ENCODE results near the gene SURF2. TPM values are rescaled to one million over a fixed set of nuclear protein-coding genes. Genes with fewer than 3 reads are reported as not detected.

SURF2 gene
- total and polyA plus RNA-seq, 2 experiments from 2014 or later: 6.3 to 23.4 TPM

DNA sequence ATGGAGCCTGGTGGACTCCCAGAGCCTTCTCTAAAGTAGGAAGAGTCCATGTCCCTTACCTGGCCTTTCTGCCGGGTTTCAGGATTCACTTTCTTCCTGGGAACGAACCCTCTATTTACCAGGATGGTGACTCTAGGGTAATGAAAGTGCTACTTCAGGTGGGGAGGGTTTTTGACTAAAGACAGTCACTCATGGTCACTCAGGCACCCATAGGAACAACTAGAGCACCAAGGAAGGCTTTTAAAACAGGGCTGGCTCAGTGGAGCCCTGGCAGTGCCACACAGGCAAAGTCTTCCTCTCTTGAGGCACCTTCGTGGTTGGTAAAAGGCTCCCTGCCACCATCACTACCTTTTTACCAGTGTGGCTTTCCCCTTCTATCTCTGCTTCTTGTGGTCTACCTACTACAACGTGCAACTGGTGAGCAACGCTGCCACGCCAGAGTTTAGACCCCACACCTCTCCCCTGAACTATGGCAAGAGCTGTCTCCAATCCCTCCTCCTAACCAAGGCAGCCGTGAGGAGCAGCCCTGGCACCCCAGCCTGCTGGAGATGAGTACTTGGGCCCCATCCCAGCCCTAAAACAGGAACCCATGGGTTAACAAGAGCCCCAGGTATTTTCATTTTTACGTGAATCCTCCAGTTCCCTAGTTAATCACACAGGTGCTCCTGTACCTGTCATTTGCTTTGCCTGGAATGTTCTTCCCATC is 3.6 kb upstream of the SURF2 start:
- H3K4me2 ChIP-seq (ENCODE audit: unreplicated experiment): no peak overlapping the region
- H3K4me1 ChIP-seq (ENCODE audit: insufficient read depth): peaks cover 20% of the 10 kb centered on the region
- no peak overlapping the region for H3K4me3 ChIP-seq
- no peaks in the 10 kb centered on the region for H3K9me2 ChIP-seq (ENCODE audit: insufficient read depth)
- peaks cover 60% of the 10 kb centered on the region for H3K79me2 ChIP-seq (ENCODE audit: insufficient read depth)
- TF ChIP-seq EZH2 (IDR thresholded peaks at IDR 0.05; ENCODE audit: insufficient read depth, poor library complexity, severe bottlenecking): no peak
- TF ChIP-seq EZH2phosphoT487 (IDR thresholded peaks at IDR 0.05; ENCODE audit: insufficient read depth, low read depth): no peak
- no peak for DNase-seq
- no peaks in the 10 kb centered on the region for H3K9me3 ChIP-seq (ENCODE audit: low read depth)
- H3K27ac ChIP-seq: no peak overlapping the region
- no peak overlapping the region for H2AFZ ChIP-seq
- H3K9ac ChIP-seq: no peak overlapping the region
- peaks cover 72% of the 10 kb centered on the region for H3F3A ChIP-seq (ENCODE audit: insufficient read depth)
- no peaks in the 10 kb centered on the region for H3K27me3 ChIP-seq (replicated peaks; ENCODE audit: insufficient read depth)
- H3K36me3 ChIP-seq (ENCODE audit: low read depth): peaks cover 38% of the 10 kb centered on the region
- H4K20me1 ChIP-seq (ENCODE audit: insufficient read depth): no peaks in the 10 kb centered on the region
- WGBS, 2 experiments (ENCODE audit: low coverage in 1 of 2, low lambda C conversion rate in 2 of 2, missing lambda C conversion rate in 2 of 2): 64 to 69% methylated on average over 8 of the region's 8 CpGs
- in situ Hi-C loops (cut with MboI): no loop called here

DNA sequence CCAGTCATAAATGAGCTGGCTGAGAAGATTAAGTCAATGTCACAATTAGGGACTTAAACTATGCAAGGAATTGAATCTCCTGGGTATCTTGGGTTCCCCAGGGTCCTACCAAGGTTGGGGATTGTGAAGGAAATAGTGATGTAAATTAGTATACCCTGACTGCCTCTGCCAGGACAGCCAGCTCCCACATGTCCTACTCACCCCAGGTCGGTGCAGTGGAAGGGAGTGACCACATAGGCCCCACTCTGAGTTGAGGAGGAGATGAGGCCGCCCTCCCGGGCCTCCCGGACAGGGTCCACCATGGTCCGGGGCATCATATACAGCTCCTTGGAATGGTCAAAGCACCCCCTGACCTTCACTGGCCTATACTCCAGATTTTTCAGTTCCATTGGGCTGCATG is 2.8 kb upstream of the SURF2 start:
- no peak overlapping the region for H3K27ac ChIP-seq
- H3K36me3 ChIP-seq (ENCODE audit: low read depth): peaks cover 38% of the 10 kb centered on the region
- H3K4me1 ChIP-seq (ENCODE audit: insufficient read depth): peaks cover 20% of the 10 kb centered on the region
- H3F3A ChIP-seq (ENCODE audit: insufficient read depth): peaks cover 72% of the 10 kb centered on the region
- H3K27me3 ChIP-seq (replicated peaks; ENCODE audit: insufficient read depth): no peaks in the 10 kb centered on the region
- in situ Hi-C loops (cut with MboI): no loop called here
- no peaks in the 10 kb centered on the region for H3K9me2 ChIP-seq (ENCODE audit: insufficient read depth)
- no peak for TF ChIP-seq EZH2 (IDR thresholded peaks at IDR 0.05; ENCODE audit: insufficient read depth, poor library complexity, severe bottlenecking)
- no peak for TF ChIP-seq EZH2phosphoT487 (IDR thresholded peaks at IDR 0.05; ENCODE audit: insufficient read depth, low read depth)
- H3K9ac ChIP-seq: no peak overlapping the region
- H3K4me3 ChIP-seq: no peak overlapping the region
- H2AFZ ChIP-seq: no peak overlapping the region
- H3K79me2 ChIP-seq (ENCODE audit: insufficient read depth): peaks cover 58% of the 10 kb centered on the region
- no peak for DNase-seq
- no peaks in the 10 kb centered on the region for H3K9me3 ChIP-seq (ENCODE audit: low read depth)
- H4K20me1 ChIP-seq (ENCODE audit: insufficient read depth): no peaks in the 10 kb centered on the region
- 93 to 95% methylated on average over 5 of the region's 5 CpGs for WGBS, 2 experiments (ENCODE audit: low coverage in 1 of 2, low lambda C conversion rate in 2 of 2, missing lambda C conversion rate in 2 of 2)
- no peak overlapping the region for H3K4me2 ChIP-seq (ENCODE audit: unreplicated experiment)

DNA sequence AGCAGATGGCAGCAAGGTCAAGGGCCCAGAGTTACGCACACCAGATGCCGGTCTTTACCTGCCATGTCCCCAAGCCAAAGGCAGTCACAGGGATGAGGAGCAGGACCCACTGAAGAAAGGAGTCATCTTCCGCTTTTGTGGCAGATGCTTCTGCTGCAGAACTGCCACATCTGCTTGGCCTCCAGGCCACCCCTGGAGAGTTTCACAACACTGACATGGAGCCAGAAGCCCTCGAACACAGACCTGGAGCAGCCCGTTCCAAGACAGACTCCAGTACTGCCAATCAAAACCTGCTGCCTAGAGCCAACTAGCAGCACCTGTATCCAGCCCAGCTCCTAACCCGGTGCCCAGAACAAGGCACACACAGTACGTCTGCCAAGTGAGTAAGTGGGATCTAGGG is 1.6 kb upstream of the SURF2 start:
- 74 to 76% methylated on average over 7 of the region's 7 CpGs for WGBS, 2 experiments (ENCODE audit: low coverage in 1 of 2, low lambda C conversion rate in 2 of 2, missing lambda C conversion rate in 2 of 2)
- Histone ChIP-seq H3F3A (ENCODE audit: insufficient read depth) (peaks cover 62% of the 10 kb centered on the region), H3K4me1 (ENCODE audit: insufficient read depth) (peaks cover 13% of the 10 kb centered on the region), H3K9me3 (ENCODE audit: low read depth) (no peaks in the 10 kb centered on the region), H3K4me2 (ENCODE audit: unreplicated experiment) (peak overlapping the region; percentile 84), H3K9me2 (ENCODE audit: insufficient read depth) (no peaks in the 10 kb centered on the region), H3K4me3 (peak overlapping the region; percentile 81; the same call in 1 of the 2 replicates), H3K79me2 (ENCODE audit: insufficient read depth) (peaks cover 50% of the 10 kb centered on the region), H3K27ac (peak overlapping the region; percentile 60; the same call in 1 of the 2 replicates), H2AFZ (no peak overlapping the region), H3K36me3 (ENCODE audit: low read depth) (peaks cover 27% of the 10 kb centered on the region), H3K9ac (peak overlapping the region; percentile 85), H3K27me3 (replicated peaks; ENCODE audit: insufficient read depth) (no peaks in the 10 kb centered on the region), H4K20me1 (ENCODE audit: insufficient read depth) (no peaks in the 10 kb centered on the region)
- in situ Hi-C loops (cut with MboI): no loop called here
- DNase-seq: no peak
- TF ChIP-seq EZH2phosphoT487 (IDR thresholded peaks at IDR 0.05; ENCODE audit: insufficient read depth, low read depth): no peak
- TF ChIP-seq EZH2 (IDR thresholded peaks at IDR 0.05; ENCODE audit: insufficient read depth, poor library complexity, severe bottlenecking): no peak

DNA sequence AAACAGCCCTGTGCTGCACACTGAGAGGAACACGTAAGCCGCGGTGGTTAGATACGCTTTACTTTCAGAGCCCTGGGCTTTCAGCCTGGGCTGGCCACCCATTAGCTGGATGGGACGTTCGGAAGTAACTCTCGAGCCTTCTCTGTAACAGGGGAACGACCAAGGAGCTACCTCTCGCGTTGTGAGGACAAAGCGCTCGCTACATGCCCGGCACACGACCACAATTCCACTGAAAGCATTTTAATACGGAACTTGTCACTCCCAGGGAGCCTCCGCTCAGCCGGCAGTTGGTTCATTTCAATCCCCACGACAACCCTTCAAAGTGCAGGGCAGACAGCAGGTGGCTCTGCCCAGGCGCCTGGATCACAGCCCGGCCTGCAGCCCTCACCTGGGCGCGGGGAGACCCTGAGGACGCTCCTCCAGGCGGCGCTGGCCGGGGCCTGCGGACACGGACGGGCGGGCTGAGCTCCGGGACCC is 431 bp upstream of the SURF2 start:
- H2AFZ ChIP-seq: peak overlapping the region; percentile 43
- H3K9me3 ChIP-seq (ENCODE audit: low read depth): no peaks in the 10 kb centered on the region
- in situ Hi-C loops (cut with MboI): no loop called here
- H3K36me3 ChIP-seq (ENCODE audit: low read depth): peaks cover 25% of the 10 kb centered on the region
- peak overlapping the region; percentile 60 for H3K27ac ChIP-seq
- no peaks in the 10 kb centered on the region for H3K9me2 ChIP-seq (ENCODE audit: insufficient read depth)
- no peak for TF ChIP-seq EZH2 (IDR thresholded peaks at IDR 0.05; ENCODE audit: insufficient read depth, poor library complexity, severe bottlenecking)
- no peak for TF ChIP-seq EZH2phosphoT487 (IDR thresholded peaks at IDR 0.05; ENCODE audit: insufficient read depth, low read depth)
- no peaks in the 10 kb centered on the region for H3K27me3 ChIP-seq (replicated peaks; ENCODE audit: insufficient read depth)
- H3K79me2 ChIP-seq (ENCODE audit: insufficient read depth): peaks cover 50% of the 10 kb centered on the region
- H3K9ac ChIP-seq: peak overlapping the region; percentile 85
- peak; percentile 72 for DNase-seq
- no peaks in the 10 kb centered on the region for H4K20me1 ChIP-seq (ENCODE audit: insufficient read depth)
- 2 to 3% methylated on average over 27 to 29 of the region's 31 CpGs for WGBS, 2 experiments (ENCODE audit: low coverage in 1 of 2, low lambda C conversion rate in 2 of 2, missing lambda C conversion rate in 2 of 2)
- peaks cover 62% of the 10 kb centered on the region for H3F3A ChIP-seq (ENCODE audit: insufficient read depth)
- H3K4me1 ChIP-seq (ENCODE audit: insufficient read depth): peaks cover 8% of the 10 kb centered on the region; the same call in 1 of the 2 replicates
- H3K4me3 ChIP-seq: peak overlapping the region; percentile 81
- peak overlapping the region; percentile 84 for H3K4me2 ChIP-seq (ENCODE audit: unreplicated experiment)

Data from GM23248 (cell line).